ENCODE data around the gene KCNK7. TPM values are rescaled to one million over a fixed set of nuclear protein-coding genes. Genes with fewer than 3 reads are reported as not detected.
"Not testable (repeated sequence)": the region's sequence is repeated elsewhere in the genome, so short reads cannot be mapped to it uniquely, and the experiment has no call there.

KCNK7 gene, protein sequence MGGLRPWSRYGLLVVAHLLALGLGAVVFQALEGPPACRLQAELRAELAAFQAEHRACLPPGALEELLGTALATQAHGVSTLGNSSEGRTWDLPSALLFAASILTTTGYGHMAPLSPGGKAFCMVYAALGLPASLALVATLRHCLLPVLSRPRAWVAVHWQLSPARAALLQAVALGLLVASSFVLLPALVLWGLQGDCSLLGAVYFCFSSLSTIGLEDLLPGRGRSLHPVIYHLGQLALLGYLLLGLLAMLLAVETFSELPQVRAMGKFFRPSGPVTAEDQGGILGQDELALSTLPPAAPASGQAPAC
- 0.83 TPM for total RNA-seq

DNA sequence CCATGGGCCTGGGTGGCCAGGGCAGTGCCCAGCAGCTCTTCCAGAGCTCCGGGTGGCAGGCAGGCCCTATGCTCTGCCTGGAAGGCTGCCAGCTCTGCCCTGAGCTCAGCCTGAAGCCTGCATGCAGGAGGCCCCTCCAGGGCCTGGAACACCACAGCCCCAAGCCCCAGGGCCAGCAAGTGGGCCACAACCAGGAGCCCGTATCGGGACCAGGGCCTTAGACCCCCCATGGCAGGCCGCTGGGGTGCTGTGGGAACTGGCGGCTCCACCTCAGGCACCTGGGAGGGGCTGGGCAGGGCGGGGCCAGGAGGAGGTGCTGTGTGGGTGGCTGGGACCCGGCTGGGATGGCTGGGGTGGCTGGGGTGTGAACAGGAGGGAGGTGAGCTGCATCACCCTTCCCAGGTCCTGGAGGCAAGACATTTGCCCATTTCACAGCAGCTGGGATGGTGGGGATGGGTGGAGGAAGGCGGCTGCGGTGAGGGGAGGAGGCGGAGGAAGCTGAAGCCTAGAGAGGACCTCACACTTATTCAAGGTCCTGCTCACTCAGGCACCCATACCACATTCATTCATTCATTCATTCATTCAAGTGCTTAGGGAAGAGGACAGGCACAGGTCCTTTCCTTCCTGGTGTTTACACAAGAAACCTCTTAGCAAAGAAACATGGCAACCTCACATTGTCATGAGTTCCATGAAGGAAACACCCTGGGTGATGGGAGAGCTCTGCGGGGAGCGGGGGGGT lies at the start of gene KCNK7:
TSS of gene KCNK7 (minus strand) at position 258 of the 739 bp plus-strand sequence. CDS start at position 230, 28 bp downstream.
- no peak for DNase-seq (ENCODE audit: low spot score)

DNA sequence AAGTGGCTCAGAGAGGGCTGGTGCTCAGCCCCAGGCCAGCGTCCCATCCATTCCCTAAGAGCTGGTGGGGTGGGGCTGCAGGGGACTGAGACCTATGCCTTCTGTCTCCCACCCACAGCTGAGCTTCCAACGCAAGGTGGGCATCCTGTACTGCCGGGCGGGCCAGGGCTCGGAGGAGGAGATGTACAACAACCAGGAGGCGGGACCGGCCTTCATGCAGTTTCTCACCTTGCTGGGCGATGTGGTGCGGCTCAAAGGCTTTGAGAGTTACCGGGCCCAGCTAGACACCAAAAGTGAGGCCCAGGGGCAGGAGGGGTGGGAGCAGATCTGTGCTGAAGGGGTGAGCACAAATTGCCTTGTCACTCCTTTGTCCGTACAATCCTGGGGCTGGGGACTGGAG lies 49.2 kb upstream of the KCNK7 start:
- no peak for DNase-seq (ENCODE audit: low spot score)

DNA sequence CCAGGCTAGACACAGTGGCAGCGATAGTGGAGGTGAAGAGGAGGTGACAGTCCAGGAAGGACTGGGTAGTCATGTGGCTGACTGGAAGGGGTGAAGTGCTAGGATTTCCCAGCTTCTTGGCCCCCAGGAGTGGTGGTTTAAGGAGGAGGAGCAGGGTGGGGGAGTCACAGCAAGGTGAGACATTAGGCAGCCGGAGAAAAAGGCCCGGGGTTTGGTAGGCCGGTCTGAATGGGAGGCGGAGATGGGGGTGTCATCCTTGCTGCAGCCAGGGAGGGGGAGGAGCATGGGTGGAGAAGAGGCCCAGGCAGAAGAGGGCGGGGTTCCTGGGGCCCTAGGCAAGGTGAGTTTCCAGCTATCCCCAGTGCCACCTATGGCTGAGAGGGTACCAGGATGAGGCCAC lies 48.4 kb upstream of the KCNK7 start:
- no peak for DNase-seq (ENCODE audit: low spot score)

DNA sequence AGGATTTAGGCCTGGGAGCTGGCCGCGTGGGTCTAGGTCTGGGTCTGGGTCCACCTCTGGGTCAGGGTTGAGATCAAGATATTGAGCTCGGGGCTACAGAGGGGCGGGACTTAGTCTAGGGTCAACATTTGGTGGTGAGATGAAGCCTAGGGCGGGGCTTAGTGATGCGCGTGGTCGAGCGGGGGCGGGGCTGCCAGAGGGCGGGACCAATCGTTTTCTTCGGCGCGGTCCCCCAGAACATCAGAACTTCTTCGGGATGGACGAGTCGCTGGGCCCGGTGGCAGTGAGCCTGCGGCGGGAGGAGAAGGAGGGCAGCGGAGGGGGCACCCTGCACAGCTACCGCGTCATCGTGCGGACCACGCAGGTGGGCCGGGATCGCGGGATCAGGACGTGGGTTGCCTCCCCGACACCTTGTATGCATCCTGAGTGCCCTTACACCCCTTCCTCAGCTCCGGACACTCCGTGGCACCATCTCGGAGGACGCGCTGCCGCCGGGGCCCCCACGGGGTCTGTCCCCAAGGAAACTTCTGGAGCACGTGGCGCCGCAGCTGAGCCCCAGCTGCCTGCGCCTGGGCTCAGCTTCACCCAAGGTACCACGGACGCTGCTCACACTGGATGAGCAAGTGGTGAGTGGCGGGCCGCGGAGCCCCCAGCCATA lies 46.5 kb upstream of the KCNK7 start:
- DNase-seq (ENCODE audit: low spot score): no peak

DNA sequence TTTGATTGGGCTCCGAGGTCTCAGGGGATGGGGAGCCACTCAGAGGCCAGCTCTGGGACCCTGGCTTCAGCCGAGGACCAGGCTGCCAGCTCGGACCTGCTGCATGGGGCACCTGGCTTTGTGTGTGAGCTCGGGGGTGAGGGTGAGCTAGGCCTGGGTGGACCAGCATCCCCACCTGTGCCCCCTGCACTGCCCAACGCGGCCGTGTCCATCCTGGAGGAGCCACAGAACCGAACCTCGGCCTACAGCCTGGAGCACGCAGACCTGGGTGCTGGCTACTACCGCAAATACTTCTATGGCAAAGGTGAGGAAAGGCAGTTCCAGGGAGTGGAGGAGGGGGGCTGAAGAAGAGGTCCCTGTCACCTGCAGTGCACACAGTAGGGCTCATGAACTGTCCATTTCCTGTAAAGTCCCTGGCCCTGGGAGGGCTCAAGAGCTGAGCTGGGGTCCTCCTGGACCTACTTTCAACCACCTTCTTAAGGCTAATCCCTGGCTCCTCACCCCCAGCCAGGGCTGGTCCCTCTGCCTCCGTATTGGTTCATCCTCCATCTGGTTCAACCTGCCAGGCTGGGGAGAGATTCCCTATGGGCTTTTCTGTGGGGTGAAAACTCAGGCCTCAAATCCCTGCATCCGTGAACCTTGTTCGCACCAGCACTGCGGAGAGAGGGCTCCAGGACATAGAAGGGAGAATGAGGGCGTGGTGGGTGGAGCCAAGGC lies 45.9 kb upstream of the KCNK7 start:
- DNase-seq (ENCODE audit: low spot score): no peak

DNA sequence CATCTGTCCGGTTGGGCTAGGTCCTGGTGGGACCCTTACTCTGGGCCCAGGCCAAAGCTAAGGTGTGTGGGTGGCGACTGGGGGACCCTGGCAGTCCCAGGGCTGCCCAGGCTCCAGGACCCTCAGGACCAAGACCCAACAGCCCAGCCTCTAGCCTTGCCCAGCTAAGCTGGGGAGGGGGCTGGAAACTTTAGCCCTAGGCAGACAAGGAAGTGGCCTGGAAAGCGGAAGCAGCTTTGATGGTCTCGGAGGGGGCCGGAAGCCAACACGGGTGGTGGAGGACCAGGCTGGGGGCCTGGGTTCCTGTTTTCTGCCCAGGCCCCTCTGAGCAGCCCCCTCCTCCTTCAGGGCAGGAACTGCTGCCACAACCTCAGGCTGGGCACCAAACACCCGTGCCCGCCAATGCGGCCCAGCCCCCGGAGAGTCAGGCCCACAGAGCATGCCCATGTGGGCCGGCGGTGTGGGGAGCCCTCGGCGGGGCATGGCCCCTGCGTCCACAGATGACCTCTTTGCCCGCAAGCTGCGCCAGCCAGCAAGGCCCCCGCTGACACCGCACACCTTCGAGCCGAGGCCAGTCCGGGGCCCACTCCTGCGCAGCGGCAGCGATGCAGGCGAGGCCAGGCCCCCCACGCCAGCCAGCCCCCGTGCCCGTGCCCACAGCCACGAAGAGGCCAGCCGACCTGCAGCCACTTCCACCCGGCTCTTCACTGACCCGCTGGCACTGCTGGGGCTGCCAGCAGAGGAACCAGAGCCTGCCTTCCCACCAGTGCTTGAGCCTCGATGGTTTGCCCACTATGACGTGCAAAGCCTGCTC lies 45.1 kb upstream of the KCNK7 start:
- DNase-seq (ENCODE audit: low spot score): no peak

DNA sequence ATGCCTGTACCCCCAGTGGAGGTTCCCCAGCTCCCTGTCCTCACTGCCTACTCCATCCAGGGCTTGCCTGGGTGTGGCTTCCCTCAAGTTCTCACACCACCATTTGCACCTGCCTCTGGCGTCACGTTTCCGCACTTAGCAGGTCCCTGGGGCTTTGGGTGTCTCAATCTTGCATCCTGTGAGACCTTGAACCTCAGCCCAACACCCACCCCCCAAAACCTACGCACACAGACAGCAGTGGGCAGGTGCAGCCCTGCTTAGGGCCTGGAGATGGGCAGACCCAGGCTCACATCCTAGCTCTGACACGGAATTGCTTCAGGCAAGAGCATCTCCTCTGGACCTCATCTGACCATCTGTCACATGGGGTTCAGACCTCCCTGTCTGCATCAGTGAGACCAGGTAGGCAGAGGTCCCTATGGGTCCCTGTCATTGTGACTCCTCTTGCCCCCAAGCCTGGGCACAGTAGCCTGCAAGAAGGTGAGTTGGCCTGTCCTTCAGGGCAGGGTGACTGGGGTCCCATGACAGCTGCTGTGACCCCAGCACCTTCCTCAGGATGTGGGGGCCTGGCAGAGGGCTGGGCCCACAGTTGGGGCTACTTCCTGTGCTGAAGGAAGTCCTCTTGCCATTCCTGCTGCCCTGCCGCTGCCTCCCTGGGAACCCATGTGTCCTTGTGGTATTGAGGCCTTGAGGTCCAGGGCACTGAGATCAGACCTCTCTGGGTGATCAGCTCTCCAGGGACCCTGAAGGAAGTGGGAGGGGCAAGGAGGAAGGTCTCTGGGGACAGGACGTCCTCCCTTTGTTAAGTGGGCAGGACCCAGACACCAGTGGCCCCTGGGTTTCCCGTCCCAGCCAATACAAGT lies 44.3 kb upstream of the KCNK7 start:
- no peak for DNase-seq (ENCODE audit: low spot score)

DNA sequence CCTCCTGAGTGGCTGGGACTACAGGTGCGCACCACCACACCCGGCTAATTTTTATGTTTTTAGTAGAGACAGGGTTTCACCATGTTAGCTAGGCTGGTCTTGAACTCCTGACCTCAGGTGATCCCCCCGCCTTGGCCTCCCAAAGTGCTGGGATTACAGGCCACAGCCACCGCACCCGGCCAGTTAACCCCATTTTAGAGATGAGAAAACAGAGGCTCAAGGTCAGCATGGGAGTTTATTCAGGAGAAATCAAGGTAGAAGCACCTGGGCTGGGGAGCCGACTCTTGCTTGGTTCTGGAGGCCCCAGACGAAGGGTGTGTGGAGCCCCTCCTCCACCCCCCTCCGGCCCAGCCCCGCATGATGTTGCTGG lies 43.6 kb upstream of the KCNK7 start:
- DNase-seq (ENCODE audit: low spot score): not testable (repeated sequence)

DNA sequence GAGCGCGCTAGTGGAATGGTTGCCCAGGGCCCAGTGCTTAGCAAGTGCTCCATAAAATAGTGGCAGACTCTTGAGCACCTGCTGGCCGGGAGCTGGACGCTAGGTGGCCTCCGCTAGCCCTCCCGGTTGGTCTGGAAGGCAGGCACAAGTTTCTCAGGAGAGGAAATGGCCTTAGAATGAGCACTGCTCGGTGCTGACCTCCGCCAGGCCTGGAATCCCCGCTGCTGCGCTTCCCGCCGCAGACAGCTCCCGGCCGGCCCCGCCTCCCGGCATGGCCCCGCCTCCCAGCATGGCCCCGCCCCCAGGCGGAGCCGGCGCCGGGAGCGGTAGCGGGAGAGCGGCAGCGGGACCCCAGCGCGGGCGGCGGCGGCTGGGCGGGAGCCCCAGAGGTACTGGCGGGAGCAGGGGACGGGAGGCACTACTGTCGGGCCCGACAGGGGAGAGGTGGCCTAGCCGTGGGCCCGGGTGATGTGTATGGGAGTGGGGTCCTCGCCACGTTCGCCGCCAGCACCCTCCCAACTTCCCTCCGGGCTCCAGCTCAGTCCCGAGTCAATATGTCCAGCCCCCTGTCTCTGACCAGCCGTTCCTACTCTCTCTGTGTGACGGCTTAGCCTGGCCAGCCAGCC lies 42.3 kb upstream of the KCNK7 start, which contains the start of gene SIPA1:
TSS of gene SIPA1 (plus strand) at position 308 of the 626 bp plus-strand sequence. CDS start 2,821 bp downstream, outside the sequence.
- DNase-seq (ENCODE audit: low spot score): no peak

DNA sequence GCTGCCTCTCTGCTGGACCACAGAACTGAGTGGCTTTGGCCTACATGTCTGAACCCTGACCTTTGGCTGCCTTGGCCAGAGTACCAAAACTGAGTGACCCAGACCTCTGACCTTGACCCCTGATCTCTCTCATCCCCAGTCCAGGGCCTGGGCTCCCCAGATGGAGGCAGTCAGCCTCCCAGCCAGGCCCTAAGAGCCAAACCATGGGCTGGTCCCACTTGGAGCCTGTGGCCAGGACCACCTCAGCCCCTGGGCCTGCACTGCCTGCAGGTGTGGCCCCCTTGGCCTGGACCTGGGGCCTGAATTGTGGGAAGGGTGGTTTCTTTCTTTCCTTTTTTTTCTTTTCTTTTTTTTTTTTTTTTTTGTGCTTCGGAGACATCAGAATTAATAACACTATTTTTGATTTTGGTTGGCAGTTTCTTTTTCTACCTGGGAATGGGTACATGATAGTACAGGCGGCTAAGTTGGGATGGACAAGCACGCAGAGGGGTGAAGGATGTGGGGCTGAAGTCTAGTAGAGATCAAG lies 41.5 kb upstream of the KCNK7 start:
- no peak for DNase-seq (ENCODE audit: low spot score)

DNA sequence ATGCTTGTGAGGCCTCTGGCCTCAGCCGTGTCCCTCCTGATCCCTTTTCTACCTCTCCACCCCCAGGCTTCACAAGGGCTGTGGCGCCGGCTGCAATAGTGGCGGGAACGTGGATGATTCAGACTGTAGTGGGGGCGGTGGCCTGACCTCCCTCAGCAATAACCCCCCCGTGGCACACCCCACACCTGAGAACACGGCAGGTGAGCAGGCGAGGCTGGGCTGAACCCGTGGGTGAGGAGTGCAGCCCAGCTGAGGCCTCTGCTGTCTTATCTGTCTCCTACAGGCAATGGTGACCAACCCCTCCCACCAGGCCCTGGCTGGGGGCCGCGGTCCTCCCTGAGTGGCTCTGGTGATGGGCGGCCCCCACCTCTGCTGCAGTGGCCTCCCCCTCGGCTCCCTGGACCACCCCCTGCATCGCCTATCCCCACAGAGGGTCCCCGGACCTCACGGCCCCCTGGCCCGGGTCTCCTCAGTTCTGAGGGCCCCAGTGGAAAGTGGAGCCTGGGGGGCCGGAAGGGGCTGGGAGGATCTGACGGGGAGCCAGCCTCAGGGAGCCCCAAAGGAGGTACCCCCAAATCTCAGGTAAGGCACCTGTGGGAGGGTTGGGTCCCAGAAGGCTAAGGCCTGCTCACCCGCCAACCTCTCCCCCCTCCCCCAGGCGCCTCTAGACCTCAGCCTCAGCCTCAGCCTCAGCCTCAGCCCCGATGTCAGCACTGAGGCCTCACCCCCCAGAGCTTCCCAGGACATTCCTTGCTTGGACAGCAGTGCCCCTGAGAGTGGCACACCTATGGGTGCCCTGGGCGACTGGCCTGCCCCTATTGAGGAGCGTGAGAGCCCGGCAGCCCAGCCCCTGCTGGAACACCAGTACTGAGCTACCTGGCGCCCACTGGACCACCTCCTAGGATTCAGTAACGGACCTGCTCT lies 40.8 kb upstream of the KCNK7 start:
- DNase-seq (ENCODE audit: low spot score): no peak

DNA sequence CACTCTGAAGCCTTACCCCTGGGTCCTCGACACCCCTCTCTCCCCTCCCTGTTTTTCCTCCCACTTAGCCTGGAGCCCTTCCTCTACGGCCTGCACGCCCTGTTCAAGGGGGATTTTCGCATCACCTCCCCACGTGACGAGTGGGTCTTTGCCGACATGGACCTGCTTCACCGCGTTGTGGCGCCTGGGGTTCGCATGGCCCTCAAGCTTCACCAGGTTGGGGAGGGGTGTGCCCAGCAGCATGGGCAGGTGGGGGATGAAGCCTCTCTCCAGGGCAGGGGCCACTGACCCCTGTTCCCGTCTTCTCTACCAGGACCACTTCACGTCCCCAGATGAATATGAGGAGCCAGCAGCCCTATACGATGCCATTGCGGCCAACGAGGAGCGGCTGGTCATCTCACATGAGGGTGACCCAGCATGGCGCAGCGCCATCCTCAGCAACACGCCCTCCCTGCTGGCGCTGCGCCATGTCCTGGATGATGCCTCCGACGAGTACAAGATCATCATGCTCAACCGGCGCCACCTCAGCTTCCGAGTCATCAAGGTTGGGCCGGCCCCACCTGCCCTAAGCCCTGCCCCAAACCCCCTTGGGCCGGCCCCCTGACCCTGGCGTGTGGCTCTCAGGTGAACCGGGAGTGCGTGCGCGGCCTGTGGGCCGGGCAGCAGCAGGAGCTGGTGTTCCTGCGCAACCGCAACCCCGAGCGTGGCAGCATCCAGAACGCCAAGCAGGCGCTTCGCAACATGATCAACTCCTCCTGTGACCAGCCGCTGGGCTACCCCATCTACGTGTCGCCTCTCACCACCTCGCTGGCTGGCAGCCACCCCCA lies 39.5 kb upstream of the KCNK7 start:
- no peak for DNase-seq (ENCODE audit: low spot score)

DNA sequence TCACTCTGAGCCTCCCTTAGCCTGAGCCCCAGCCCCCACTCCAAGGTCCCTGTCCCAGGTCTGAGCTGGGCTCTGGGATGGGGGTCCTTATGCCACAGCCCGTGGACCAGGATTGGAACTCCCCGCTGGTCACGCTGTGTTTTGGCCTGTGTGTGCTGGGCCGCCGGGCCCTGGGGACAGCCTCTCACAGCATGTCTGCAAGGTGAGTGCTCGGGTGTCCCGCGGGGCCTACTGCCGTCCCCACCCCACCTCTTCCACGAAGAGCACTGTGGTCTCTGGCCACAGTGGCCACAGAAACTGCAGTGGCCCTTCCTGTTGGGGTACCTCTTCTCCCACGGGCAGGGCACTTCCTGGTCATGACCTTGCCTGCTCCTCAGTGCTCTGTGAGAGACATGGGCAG lies 38.8 kb upstream of the KCNK7 start:
- DNase-seq (ENCODE audit: low spot score): no peak

DNA sequence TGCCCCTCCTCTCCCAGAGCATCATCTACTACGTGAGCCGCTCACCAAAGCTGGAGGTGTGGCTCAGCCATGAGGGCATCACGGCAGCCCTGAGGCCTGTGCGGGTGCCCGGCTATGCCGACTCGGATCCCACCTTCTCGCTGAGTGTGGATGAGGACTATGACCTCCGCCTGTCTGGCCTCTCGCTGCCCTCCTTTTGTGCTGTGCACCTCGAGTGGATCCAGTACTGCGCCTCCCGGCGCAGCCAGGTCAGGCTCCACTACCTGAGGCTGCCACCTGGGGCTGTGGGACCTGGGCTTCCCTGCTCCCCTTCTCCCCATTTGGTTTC lies 38.5 kb upstream of the KCNK7 start:
- DNase-seq (ENCODE audit: low spot score): no peak

DNA sequence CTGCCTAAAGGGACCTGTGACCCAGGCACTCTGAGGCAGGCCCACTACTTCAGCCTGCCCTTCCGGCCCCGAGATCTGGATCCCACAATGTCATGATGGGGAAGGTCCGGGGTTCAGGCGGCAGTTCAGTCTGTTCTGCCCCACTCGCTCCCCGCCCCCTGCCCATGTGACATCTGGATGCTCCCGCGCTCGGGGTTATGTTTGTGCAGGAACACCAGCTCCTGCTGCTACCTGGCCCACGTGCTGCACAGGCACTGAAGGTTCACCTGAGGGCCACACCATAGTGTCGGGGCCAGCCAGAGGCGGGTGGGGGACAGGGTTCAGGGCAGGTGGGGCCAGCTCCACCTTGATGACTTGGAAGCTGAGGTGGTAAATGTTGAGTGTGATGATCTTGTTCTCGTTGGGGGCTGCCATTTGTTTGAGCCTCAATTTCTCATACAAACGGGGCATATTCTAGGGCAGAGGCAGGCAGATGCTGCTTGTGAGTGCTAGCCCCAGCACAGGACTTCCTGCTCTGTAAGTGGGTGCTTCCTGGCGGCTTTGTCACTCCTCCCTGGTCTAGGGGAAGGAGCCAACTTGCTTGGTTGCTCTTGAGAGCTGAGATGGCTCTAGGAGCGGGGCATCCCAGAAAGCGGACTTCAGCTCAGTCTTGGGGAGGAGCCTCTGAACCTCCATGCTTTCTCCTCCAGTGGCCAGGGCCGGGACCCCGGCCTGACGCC lies 37.9 kb upstream of the KCNK7 start:
- no peak for DNase-seq (ENCODE audit: low spot score)

DNA sequence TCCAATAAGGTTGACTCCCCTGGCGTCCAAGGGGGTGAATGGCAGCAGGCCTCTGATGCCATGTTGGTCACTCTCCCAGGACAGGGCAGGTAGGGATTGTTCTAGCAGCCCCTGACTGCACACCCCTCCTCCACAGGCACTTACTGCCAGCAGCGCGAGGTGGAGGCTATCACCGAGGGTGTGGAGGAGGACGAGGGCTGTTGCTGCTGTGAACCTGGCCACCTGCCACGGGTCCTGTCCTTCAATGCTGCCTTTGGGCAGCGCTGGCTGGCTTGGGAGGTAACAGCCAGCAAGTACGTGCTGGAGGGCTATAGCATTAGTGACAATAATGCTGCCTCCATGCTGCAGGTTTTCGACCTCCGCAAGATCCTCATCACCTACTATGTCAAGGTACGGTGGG lies 34.6 kb upstream of the KCNK7 start:
- no peak for DNase-seq (ENCODE audit: low spot score)

DNA sequence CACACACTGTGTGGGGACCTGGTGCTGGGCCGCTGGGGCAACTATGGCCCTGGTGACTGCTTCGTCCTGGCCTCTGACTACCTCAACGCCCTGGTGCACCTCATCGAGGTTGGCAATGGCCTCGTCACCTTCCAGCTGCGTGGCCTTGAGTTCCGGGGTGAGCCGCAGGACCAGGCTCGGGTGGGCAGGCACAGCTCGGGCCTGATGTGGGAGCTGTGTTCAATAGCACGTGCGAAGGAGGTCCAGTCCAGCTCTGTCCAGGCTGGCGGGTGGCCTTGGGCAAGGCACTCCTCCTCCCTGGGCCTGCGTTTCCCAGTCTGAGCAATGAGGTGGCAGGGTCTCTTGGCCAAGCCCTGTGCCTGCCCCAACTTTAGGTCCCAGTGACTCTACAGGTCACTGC lies 34.0 kb upstream of the KCNK7 start:
- DNase-seq (ENCODE audit: low spot score): no peak

Measured in ureter (tissue), 1 donor.